ENCODE results near the gene CERK.

DNA sequence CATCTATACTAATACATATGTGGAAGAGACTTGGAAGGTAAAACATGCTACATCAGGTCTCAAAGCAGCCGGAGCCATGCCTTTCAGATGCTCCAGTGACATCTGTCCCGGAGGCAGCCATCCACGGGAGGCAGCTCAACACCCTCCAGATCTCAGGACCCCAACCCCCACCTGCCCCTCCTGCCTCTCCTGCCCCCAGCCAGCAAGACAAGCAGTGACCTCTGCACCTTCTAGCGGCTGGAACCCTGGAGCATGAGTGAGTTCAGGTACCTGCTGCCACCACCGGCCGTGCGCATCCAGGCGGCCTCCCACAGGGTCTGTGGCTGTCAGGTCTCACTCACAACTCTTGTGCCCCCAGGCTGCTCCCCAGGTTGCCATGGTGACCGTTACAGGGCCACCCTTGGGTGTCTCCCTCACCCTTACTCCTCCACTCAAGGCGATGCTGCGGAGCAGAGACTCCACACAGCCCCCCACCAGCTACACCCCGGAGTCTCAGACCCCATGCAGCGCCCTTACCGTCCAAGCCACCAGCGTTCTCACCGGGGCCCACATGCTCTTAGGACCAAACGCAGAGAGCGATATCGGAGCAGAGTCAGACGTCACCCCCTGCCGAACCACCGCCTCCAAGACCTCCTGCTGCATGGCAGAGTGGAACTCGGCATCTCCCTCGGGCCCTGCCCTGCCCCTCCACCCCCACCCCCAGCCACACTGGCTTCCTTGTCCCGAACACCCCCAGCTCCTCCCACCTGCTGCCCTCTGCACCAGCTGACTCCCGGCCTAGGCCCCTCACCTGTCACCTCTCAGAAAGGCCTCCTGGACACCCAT is 34.7 kb downstream of the CERK start:
- TF ChIP-seq, protein P1, sequence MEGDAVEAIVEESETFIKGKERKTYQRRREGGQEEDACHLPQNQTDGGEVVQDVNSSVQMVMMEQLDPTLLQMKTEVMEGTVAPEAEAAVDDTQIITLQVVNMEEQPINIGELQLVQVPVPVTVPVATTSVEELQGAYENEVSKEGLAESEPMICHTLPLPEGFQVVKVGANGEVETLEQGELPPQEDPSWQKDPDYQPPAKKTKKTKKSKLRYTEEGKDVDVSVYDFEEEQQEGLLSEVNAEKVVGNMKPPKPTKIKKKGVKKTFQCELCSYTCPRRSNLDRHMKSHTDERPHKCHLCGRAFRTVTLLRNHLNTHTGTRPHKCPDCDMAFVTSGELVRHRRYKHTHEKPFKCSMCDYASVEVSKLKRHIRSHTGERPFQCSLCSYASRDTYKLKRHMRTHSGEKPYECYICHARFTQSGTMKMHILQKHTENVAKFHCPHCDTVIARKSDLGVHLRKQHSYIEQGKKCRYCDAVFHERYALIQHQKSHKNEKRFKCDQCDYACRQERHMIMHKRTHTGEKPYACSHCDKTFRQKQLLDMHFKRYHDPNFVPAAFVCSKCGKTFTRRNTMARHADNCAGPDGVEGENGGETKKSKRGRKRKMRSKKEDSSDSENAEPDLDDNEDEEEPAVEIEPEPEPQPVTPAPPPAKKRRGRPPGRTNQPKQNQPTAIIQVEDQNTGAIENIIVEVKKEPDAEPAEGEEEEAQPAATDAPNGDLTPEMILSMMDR (IDR thresholded peaks at IDR 0.05): no peak
- TF ChIP-seq POLR2A (IDR thresholded peaks at IDR 0.05): no peak

Measured in heart left ventricle (tissue), 13 donors.